Gastrocnemius medialis (tissue), 4 donors: ENCODE measurements around the gene ZNF480.

Experiments
- CTCF ChIP-seq, 5 experiments: fragments of 450-650 bp in 3 of 5; fragments of 200-600 bp in 2 of 5; sonication (generic) in 2 of 5; IDR thresholded peaks in 4 of 5; conservative IDR thresholded peaks in 1 of 5; 1 replicate in 4 of 5; 2 replicates in 1 of 5; pipeline ENCODE4 v1.5.1; 2016 to 2019; ENCODE audit warnings: antibody characterized with exemption in 5 of 5, mild to moderate bottlenecking in 3 of 5, moderate library complexity in 3 of 5
- POLR2A ChIP-seq, 2 donors: fragments of 450-650 bp; IDR thresholded peaks; one replicate each; pipeline ENCODE4 v1.6.1; 2017; ENCODE audit warnings: antibody characterized with exemption in 2 of 2, mild to moderate bottlenecking in 2 of 2, moderate library complexity in 2 of 2

- TF ChIP-seq CTCF (IDR thresholded peaks at IDR 0.05 in 4 of 5, conservative IDR thresholded peaks at IDR 0.05 in 1 of 5) (no peak), POLR2A (IDR thresholded peaks at IDR 0.05) (no peak)
Observed at GRCh38 chr19:52291781-52292180, 5.2 kb upstream of the ZNF480 start.
